ENCODE results near the gene VPS33B.

Gene VPS33B

DNA sequence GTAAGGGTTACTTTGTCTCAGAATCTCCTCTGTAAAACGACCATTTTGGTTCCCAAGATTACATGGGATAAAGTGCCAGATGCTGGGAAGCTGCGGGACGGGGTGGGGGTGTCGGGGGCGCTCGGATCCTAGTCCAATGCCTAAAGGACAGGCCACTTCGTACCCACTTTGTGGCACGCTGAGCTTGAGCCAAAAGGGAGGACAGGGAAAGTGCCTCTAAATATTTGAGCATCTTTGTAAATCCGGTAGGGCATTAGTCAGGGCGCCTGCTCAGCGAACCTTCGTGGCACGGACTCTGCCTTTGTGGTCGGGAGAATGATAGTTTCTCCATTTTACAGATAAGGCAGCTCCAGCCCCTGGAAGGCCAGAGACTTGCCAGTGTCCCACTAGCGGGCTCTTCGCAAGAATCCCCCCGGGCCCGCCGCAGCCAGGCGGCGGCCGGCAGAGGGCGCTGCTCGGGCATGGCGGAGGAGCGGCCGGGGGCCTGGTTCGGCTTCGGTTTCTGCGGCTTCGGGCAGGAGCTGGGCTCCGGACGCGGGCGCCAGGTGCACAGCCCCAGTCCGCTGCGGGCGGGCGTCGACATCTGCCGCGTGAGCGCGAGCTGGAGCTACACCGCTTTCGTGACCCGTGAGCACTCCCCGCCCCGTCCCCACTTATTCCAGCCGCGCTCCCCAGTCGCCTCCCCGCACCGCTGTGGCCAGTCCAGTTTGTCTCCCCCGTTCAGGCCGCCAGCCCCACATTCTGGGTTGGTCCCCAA, 65.9 kb downstream of the VPS33B start:
- peak overlapping the region; percentile 88 for H3K27ac ChIP-seq (ENCODE audit: extremely low read depth, low read depth, low read length)
- peak overlapping the region; percentile 59 for H3K4me3 ChIP-seq (ENCODE audit: low read depth, low read length)
- H3K9me3 ChIP-seq (ENCODE audit: control insufficient read depth, insufficient read depth, low read depth, low read length): no peaks in the 10 kb centered on the region
- TF ChIP-seq ZNF585B (tag by site-specific recombination; IDR thresholded peaks at IDR 0.05) (no peak), ZNF660 (tag by site-specific recombination; IDR thresholded peaks at IDR 0.05) (0 out of 2 replicates have a peak, but pooled peaks have one; percentile 26), ZNF600 (tag by site-specific recombination; IDR thresholded peaks at IDR 0.05) (no peak), ZNF274 (IDR thresholded peaks at IDR 0.05; ENCODE audit: low read length) (no peak), ZNF274 (tag by site-specific recombination; IDR thresholded peaks at IDR 0.05; ENCODE audit: borderline replicate concordance) (no peak), ZNF16 (tag by site-specific recombination; IDR thresholded peaks at IDR 0.05; ENCODE audit: low read depth) (no peak), ZNF658 (tag by site-specific recombination; IDR thresholded peaks at IDR 0.05) (no peak), ZNF391 (tag by site-specific recombination; IDR thresholded peaks at IDR 0.05; ENCODE audit: borderline replicate concordance, low read depth) (no peak), MEIS1 (CRISPR knock-in tag; IDR thresholded peaks at IDR 0.05; ENCODE audit: borderline replicate concordance) (no peak), SETDB1 (IDR thresholded peaks at IDR 0.05; ENCODE audit: insufficient read length, low read length) (no peak), ZNF157 (tag by site-specific recombination; IDR thresholded peaks at IDR 0.05) (no peak), ZBTB8A (tag by site-specific recombination; IDR thresholded peaks at IDR 0.05) (peak; percentile 25), YY1 (tag by site-specific recombination; IDR thresholded peaks at IDR 0.05) (0 out of 2 replicates have a peak, but pooled peaks have one; percentile 17), ZNF335 (tag by site-specific recombination; conservative IDR thresholded peaks at IDR 0.05) (0 out of 2 replicates have a peak, but pooled peaks have one; percentile 19), ZNF701 (tag by site-specific recombination; IDR thresholded peaks at IDR 0.05) (no peak), ZNF621 (tag by site-specific recombination; IDR thresholded peaks at IDR 0.05) (no peak), FEZF1 (tag by site-specific recombination; IDR thresholded peaks at IDR 0.05) (no peak), ZEB2 (tag by site-specific recombination; IDR thresholded peaks at IDR 0.05) (no peak), KLF10 (tag by site-specific recombination; IDR thresholded peaks at IDR 0.05) (peak; percentile 27; the same call in 1 of the 2 replicates), ZSCAN30 (tag by site-specific recombination; IDR thresholded peaks at IDR 0.05) (0 out of 2 replicates have a peak, but pooled peaks have one; percentile 34), ZNF776 (tag by site-specific recombination; IDR thresholded peaks at IDR 0.05; ENCODE audit: borderline replicate concordance) (no peak)
- TF ChIP-seq, protein P1, sequence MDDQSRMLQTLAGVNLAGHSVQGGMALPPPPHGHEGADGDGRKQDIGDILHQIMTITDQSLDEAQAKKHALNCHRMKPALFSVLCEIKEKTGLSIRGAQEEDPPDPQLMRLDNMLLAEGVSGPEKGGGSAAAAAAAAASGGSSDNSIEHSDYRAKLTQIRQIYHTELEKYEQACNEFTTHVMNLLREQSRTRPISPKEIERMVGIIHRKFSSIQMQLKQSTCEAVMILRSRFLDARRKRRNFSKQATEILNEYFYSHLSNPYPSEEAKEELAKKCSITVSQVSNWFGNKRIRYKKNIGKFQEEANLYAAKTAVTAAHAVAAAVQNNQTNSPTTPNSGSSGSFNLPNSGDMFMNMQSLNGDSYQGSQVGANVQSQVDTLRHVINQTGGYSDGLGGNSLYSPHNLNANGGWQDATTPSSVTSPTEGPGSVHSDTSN (CRISPR knock-in tag; IDR thresholded peaks at IDR 0.05): 0 out of 2 replicates have a peak, but pooled peaks have one; percentile 4
- TF ChIP-seq, protein P2, sequence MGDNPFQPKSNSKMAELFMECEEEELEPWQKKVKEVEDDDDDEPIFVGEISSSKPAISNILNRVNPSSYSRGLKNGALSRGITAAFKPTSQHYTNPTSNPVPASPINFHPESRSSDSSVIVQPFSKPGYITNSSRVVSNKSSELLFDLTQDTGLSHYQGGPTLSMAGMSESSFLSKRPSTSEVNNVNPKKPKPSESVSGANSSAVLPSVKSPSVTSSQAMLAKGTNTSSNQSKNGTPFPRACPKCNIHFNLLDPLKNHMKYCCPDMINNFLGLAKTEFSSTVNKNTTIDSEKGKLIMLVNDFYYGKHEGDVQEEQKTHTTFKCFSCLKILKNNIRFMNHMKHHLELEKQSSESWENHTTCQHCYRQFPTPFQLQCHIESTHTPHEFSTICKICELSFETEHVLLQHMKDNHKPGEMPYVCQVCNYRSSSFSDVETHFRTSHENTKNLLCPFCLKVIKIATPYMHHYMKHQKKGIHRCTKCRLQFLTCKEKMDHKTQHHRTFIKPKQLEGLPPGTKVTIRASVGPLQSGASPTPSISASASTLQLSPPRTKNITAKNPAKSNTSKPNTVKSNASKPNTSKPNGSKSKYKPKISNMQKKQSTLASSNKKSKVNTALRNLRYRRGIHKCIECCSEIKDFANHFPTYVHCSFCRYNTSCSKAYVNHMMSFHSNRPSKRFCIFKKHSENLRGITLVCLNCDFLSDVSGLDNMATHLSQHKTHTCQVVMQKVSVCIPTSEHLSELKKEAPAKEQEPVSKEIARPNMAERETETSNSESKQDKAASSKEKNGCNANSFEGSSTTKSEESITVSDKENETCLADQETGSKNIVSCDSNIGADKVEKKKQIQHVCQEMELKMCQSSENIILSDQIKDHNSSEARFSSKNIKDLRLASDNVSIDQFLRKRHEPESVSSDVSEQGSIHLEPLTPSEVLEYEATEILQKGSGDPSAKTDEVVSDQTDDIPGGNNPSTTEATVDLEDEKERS (tag by site-specific recombination; IDR thresholded peaks at IDR 0.05): no peak
- TF ChIP-seq, protein P3, sequence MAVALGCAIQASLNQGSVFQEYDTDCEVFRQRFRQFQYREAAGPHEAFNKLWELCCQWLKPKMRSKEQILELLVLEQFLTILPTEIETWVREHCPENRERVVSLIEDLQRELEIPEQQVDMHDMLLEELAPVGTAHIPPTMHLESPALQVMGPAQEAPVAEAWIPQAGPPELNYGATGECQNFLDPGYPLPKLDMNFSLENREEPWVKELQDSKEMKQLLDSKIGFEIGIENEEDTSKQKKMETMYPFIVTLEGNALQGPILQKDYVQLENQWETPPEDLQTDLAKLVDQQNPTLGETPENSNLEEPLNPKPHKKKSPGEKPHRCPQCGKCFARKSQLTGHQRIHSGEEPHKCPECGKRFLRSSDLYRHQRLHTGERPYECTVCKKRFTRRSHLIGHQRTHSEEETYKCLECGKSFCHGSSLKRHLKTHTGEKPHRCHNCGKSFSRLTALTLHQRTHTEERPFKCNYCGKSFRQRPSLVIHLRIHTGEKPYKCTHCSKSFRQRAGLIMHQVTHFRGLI (tag by site-specific recombination; IDR thresholded peaks at IDR 0.05): no peak
- TF ChIP-seq, protein P4, sequence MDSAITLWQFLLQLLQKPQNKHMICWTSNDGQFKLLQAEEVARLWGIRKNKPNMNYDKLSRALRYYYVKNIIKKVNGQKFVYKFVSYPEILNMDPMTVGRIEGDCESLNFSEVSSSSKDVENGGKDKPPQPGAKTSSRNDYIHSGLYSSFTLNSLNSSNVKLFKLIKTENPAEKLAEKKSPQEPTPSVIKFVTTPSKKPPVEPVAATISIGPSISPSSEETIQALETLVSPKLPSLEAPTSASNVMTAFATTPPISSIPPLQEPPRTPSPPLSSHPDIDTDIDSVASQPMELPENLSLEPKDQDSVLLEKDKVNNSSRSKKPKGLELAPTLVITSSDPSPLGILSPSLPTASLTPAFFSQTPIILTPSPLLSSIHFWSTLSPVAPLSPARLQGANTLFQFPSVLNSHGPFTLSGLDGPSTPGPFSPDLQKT (IDR thresholded peaks at IDR 0.05; ENCODE audit: borderline replicate concordance, low read depth, low read length): no peak
- TF ChIP-seq, protein P5, sequence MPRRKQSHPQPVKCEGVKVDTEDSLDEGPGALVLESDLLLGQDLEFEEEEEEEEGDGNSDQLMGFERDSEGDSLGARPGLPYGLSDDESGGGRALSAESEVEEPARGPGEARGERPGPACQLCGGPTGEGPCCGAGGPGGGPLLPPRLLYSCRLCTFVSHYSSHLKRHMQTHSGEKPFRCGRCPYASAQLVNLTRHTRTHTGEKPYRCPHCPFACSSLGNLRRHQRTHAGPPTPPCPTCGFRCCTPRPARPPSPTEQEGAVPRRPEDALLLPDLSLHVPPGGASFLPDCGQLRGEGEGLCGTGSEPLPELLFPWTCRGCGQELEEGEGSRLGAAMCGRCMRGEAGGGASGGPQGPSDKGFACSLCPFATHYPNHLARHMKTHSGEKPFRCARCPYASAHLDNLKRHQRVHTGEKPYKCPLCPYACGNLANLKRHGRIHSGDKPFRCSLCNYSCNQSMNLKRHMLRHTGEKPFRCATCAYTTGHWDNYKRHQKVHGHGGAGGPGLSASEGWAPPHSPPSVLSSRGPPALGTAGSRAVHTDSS (tag by site-specific recombination; IDR thresholded peaks at IDR 0.05): no peak
- POLR2A ChIA-PET: interaction anchor here (0.6 to 7.8 kb wide), 15 partner anchors 9 to 1781 kb away, joined by 3 to 179 read pairs (median 6); partner anchors contain the start of genes HDDC3, MAN2A2, PRC1 and UNC45A
- CTCF ChIA-PET: interaction anchor here (0.5 to 11.9 kb wide), 38 partner anchors 10 to 1208 kb away, joined by 3 to 163 read pairs (median 4); partner anchors contain the start of genes HDDC3, UNC45A and VPS33B
- H3K4me1 ChIP-seq (ENCODE audit: control insufficient read depth, insufficient read depth, low read length): no peaks in the 10 kb centered on the region; the same call in 1 of the 2 replicates
- peaks cover 18 to 65% of the 10 kb centered on the region in 2 experiments; a peak in 2 of 3 replicates for H3K36me3 ChIP-seq (ENCODE audit: control insufficient read depth in 2 of 2, insufficient read depth in 1 of 2, low read length in 2 of 2)
